Mesenchymal stem cell (in vitro differentiated cells and primary cell): ENCODE results near the gene PLCD1.
"Not testable (repeated sequence)": the region's sequence is repeated elsewhere in the genome, so short reads cannot be mapped to it uniquely, and the experiment has no call there.

Experiments used
- DNase-seq: peaks from one replicate; pipeline ENCODE4 v3.0.0-alpha.2; 2013
- H2AFZ ChIP-seq: one replicate; pipeline ENCODE4 v1.6.1; 2013; ENCODE audit warnings: low read depth, mild to moderate bottlenecking, control low read depth, inconsistent platforms, low read length, moderate library complexity
- H2AK5ac ChIP-seq: 2 replicates; pipeline ENCODE4 v1.6.1; 2013; ENCODE audit warnings: low read length, moderate library complexity, mild to moderate bottlenecking, inconsistent platforms; ENCODE audit not compliant: severe bottlenecking
- H2BK120ac ChIP-seq: one replicate; pipeline ENCODE4 v1.6.1; 2013; ENCODE audit warnings: low read depth, mild to moderate bottlenecking, inconsistent platforms, low read length, moderate library complexity
- H2BK12ac ChIP-seq, 2 experiments: one replicate each; pipeline ENCODE4 v1.6.1; 2013; ENCODE audit warnings: inconsistent platforms in 2 of 2, low read length in 2 of 2, mild to moderate bottlenecking in 2 of 2, moderate library complexity in 2 of 2, control low read depth in 1 of 2
- H2BK15ac ChIP-seq: one replicate; pipeline ENCODE4 v1.6.1; 2013; ENCODE audit warnings: mild to moderate bottlenecking, low read depth, inconsistent platforms; ENCODE audit not compliant: poor library complexity, severe bottlenecking
- H2BK5ac ChIP-seq: 2 replicates; pipeline ENCODE4 v1.6.1; 2013; ENCODE audit warnings: low read depth, mild to moderate bottlenecking, low read length, control low read depth, inconsistent platforms; ENCODE audit not compliant: poor library complexity, severe bottlenecking
- H3K14ac ChIP-seq, 2 experiments: one replicate each; pipeline ENCODE4 v1.6.1; 2013; ENCODE audit warnings: inconsistent platforms in 2 of 2, low read length in 2 of 2, control low read depth in 1 of 2, mild to moderate bottlenecking in 1 of 2, moderate library complexity in 1 of 2
- H3K18ac ChIP-seq, 2 experiments: one replicate each; pipeline ENCODE4 v1.6.1; 2013; ENCODE audit warnings: inconsistent platforms in 2 of 2, low read length in 2 of 2, control low read depth in 1 of 2, low read depth in 1 of 2, mild to moderate bottlenecking in 1 of 2
- H3K23ac ChIP-seq, 2 experiments: one replicate each; pipeline ENCODE4 v1.6.1; 2013; ENCODE audit warnings: inconsistent platforms in 2 of 2, low read length in 2 of 2, mild to moderate bottlenecking in 2 of 2, moderate library complexity in 2 of 2, control low read depth in 1 of 2
- H3K27ac ChIP-seq: 2 replicates; pipeline ENCODE4 v1.5.1; 2013; ENCODE audit warnings: mild to moderate bottlenecking, moderate library complexity, low read length, control low read depth, inconsistent platforms; ENCODE audit not compliant: poor library complexity, severe bottlenecking
- H3K27me3 ChIP-seq, 2 experiments: 2 replicates each; pipeline versions ENCODE4 v1.6.1 to v1.7.0; 2013; ENCODE audit warnings: low read length in 2 of 2, mild to moderate bottlenecking in 2 of 2, moderate library complexity in 2 of 2, control low read depth in 1 of 2, inconsistent platforms in 1 of 2; ENCODE audit not compliant: control insufficient read depth in 1 of 2, insufficient read depth in 1 of 2
- H3K36me3 ChIP-seq, 2 experiments: 2 replicates each; pipeline versions ENCODE4 v1.6.1 to v1.7.0; 2013; ENCODE audit warnings: low read length in 2 of 2, control low read depth in 1 of 2, inconsistent platforms in 1 of 2, low read depth in 1 of 2, mild to moderate bottlenecking in 1 of 2; ENCODE audit not compliant: insufficient read depth in 2 of 2, control insufficient read depth in 1 of 2
- H3K4ac ChIP-seq, 2 experiments: one replicate each; pipeline ENCODE4 v1.6.1; 2013; ENCODE audit warnings: inconsistent platforms in 2 of 2, low read length in 2 of 2, mild to moderate bottlenecking in 2 of 2, moderate library complexity in 2 of 2, control low read depth in 1 of 2, low read depth in 1 of 2
- H3K4me1 ChIP-seq: 2 replicates; pipeline ENCODE4 v1.6.1; 2013; ENCODE audit warnings: low read depth, low read length, control low read depth; ENCODE audit not compliant: control insufficient read depth, insufficient read depth
- H3K4me2 ChIP-seq: 2 replicates; pipeline ENCODE4 v1.6.1; 2013; ENCODE audit warnings: low read length, mild to moderate bottlenecking, inconsistent platforms; ENCODE audit not compliant: poor library complexity, severe bottlenecking
- H3K4me3 ChIP-seq, 2 experiments: 2 replicates each; pipeline versions ENCODE4 v1.5.1 to v1.7.0; 2013; ENCODE audit warnings: low read length in 2 of 2, mild to moderate bottlenecking in 2 of 2, control low read depth in 1 of 2, low read depth in 1 of 2; ENCODE audit not compliant: insufficient read depth in 1 of 2
- H3K79me1 ChIP-seq: replicated peaks from 2 replicates; pipeline ENCODE4 v1.6.1; 2013; ENCODE audit warnings: mild to moderate bottlenecking, control low read depth, low read length, inconsistent platforms; ENCODE audit not compliant: poor library complexity, severe bottlenecking
- H3K9ac ChIP-seq: 2 replicates; pipeline ENCODE4 v1.7.0; 2013; ENCODE audit warnings: mild to moderate bottlenecking, low read length, moderate library complexity
- H3K9me3 ChIP-seq: 2 replicates; pipeline ENCODE4 v1.7.0; 2013; ENCODE audit warnings: mild to moderate bottlenecking, low read length; ENCODE audit not compliant: control insufficient read depth
- H4K8ac ChIP-seq: one replicate; pipeline ENCODE4 v1.6.1; 2013; ENCODE audit warnings: inconsistent platforms, mild to moderate bottlenecking, low read length, moderate library complexity
- H4K91ac ChIP-seq: one replicate; pipeline ENCODE4 v1.6.1; 2013; ENCODE audit warnings: mild to moderate bottlenecking, low read length, inconsistent platforms
- WGBS: methylation state at CpG from one replicate; pipeline ENCODE4 v1.1.7; 2013; ENCODE audit warnings: mixed read lengths; 5-methylcytosine and 5-hydroxymethylcytosine counted together

PLCD1 gene

GRCh38 chr3:37974121-37975083, 55.0 kb downstream of the PLCD1 start:
- DNase-seq = peak; percentile 63
- WGBS = 78% methylated on average over 9 of the region's 9 CpGs
- no peak overlapping the region for H3K14ac ChIP-seq

GRCh38 chr3:37973246-37974054, 56.0 kb downstream of the PLCD1 start:
- no peak overlapping the region for H3K4me2 ChIP-seq
- H3K27me3 ChIP-seq = no peaks in the 10 kb centered on the region
- H2BK15ac ChIP-seq = no peak overlapping the region
- DNase-seq = no peak
- H3K14ac ChIP-seq = no peak overlapping the region
- 93% methylated on average over 10 of the region's 12 CpGs for WGBS
- no peak overlapping the region for H3K27ac ChIP-seq
- no peak overlapping the region for H2BK120ac ChIP-seq
- no peaks in the 10 kb centered on the region for H3K9me3 ChIP-seq
- H3K9ac ChIP-seq = no peak overlapping the region
- no peak overlapping the region for H3K4ac ChIP-seq
- H2BK12ac ChIP-seq = no peak overlapping the region
- H2AFZ ChIP-seq = no peak overlapping the region
- no peak overlapping the region for H3K4me3 ChIP-seq
- H3K18ac ChIP-seq = no peak overlapping the region
- peaks cover 2% of the 10 kb centered on the region for H3K4me1 ChIP-seq
- H4K91ac ChIP-seq = no peak overlapping the region
- H3K23ac ChIP-seq = no peak overlapping the region
- no peak overlapping the region for H2AK5ac ChIP-seq
- H3K36me3 ChIP-seq = peaks cover 53 to 55% of the 10 kb centered on the region in 2 experiments
- H3K79me1 ChIP-seq = peaks cover 8% of the 10 kb centered on the region
- H2BK5ac ChIP-seq = no peak overlapping the region
- no peak overlapping the region for H4K8ac ChIP-seq

More at GRCh38 chr3:37974121-37975083, 55.0 kb downstream of the PLCD1 start:
- Histone ChIP-seq H2BK5ac (no peak overlapping the region), H3K9ac (no peak overlapping the region), H2BK12ac (no peak overlapping the region), H3K4me1 (peaks cover 2% of the 10 kb centered on the region), H3K27ac (no peak overlapping the region), H2AFZ (no peak overlapping the region), H3K4me2 (no peak overlapping the region), H3K36me3 (peaks cover 51 to 52% of the 10 kb centered on the region in 2 experiments), H4K8ac (no peak overlapping the region), H3K23ac (no peak overlapping the region), H2AK5ac (no peak overlapping the region), H3K27me3 (no peaks in the 10 kb centered on the region), H2BK120ac (no peak overlapping the region), H4K91ac (no peak overlapping the region), H3K4ac (no peak overlapping the region), H3K4me3 (no peak overlapping the region), H3K18ac (no peak overlapping the region), H3K79me1 (peaks cover 7% of the 10 kb centered on the region), H3K9me3 (no peaks in the 10 kb centered on the region), H2BK15ac (no peak overlapping the region)

- not testable (repeated sequence) for H2BK12ac ChIP-seq, H4K8ac ChIP-seq, H3K9ac ChIP-seq, H3K18ac ChIP-seq, H2BK15ac ChIP-seq, DNase-seq, H2AFZ ChIP-seq, H3K4ac ChIP-seq, H4K91ac ChIP-seq, H2BK120ac ChIP-seq, H3K27me3 ChIP-seq, H3K9me3 ChIP-seq, H3K14ac ChIP-seq, H3K23ac ChIP-seq, H3K4me2 ChIP-seq, H2AK5ac ChIP-seq, H2BK5ac ChIP-seq, H3K4me3 ChIP-seq, H3K4me1 ChIP-seq, H3K27ac ChIP-seq
- H3K79me1 ChIP-seq = peaks cover 11% of the 10 kb centered on the region
- peaks cover 49 to 55% of the 10 kb centered on the region in 2 experiments for H3K36me3 ChIP-seq
- 94% methylated on average over 6 of the region's 8 CpGs for WGBS
Observed at GRCh38 chr3:37972056-37972455, 57.4 kb downstream of the PLCD1 start.

GRCh38 chr3:37971467-37971866, 58.0 kb downstream of the PLCD1 start:
- H3K4me3 ChIP-seq = no peak overlapping the region
- H3K14ac ChIP-seq = no peak overlapping the region
- no peaks in the 10 kb centered on the region for H3K9me3 ChIP-seq
- no peak overlapping the region for H4K91ac ChIP-seq
- DNase-seq = no peak
- peak overlapping the region in 1 of 2 experiments; percentile 15 for H3K23ac ChIP-seq
- no peak overlapping the region for H3K27ac ChIP-seq
- no peaks in the 10 kb centered on the region for H3K27me3 ChIP-seq
- H3K4me2 ChIP-seq = no peak overlapping the region
- no peak overlapping the region for H2BK12ac ChIP-seq
- no peak overlapping the region for H3K18ac ChIP-seq
- no peak overlapping the region for H2BK5ac ChIP-seq
- H2BK15ac ChIP-seq = no peak overlapping the region
- no peak overlapping the region for H2AK5ac ChIP-seq
- no peak overlapping the region for H2AFZ ChIP-seq
- H4K8ac ChIP-seq = no peak overlapping the region
- no peak overlapping the region for H3K4ac ChIP-seq
- no peak overlapping the region for H3K9ac ChIP-seq
- H3K79me1 ChIP-seq = peaks cover 12% of the 10 kb centered on the region
- H3K36me3 ChIP-seq = peaks cover 43 to 52% of the 10 kb centered on the region in 2 experiments
- H2BK120ac ChIP-seq = no peak overlapping the region
- peaks cover 8% of the 10 kb centered on the region for H3K4me1 ChIP-seq
